LNCaP clone FGC (cell line): Measurements from ENCODE around the gene RNF223.

Source experiments
- DNase-seq: peaks from one replicate; pipeline ENCODE4 v3.0.0-alpha.2; 2011; ENCODE audit warnings: low read depth
- H3K4me3 ChIP-seq: 2 replicates; pipeline ENCODE4 v1.5.1; 2011; ENCODE audit warnings: mild to moderate bottlenecking, low read depth, low read length, control low read depth
- TF ChIP-seq, protein P1 (sequence below): IDR thresholded peaks from 2 replicates; pipeline ENCODE4 v1.5.1; 2012; ENCODE audit warnings: mild to moderate bottlenecking; ENCODE audit not compliant: control insufficient read depth, insufficient read depth; ENCODE audit errors: extremely low read depth

RNF223 gene

DNA sequence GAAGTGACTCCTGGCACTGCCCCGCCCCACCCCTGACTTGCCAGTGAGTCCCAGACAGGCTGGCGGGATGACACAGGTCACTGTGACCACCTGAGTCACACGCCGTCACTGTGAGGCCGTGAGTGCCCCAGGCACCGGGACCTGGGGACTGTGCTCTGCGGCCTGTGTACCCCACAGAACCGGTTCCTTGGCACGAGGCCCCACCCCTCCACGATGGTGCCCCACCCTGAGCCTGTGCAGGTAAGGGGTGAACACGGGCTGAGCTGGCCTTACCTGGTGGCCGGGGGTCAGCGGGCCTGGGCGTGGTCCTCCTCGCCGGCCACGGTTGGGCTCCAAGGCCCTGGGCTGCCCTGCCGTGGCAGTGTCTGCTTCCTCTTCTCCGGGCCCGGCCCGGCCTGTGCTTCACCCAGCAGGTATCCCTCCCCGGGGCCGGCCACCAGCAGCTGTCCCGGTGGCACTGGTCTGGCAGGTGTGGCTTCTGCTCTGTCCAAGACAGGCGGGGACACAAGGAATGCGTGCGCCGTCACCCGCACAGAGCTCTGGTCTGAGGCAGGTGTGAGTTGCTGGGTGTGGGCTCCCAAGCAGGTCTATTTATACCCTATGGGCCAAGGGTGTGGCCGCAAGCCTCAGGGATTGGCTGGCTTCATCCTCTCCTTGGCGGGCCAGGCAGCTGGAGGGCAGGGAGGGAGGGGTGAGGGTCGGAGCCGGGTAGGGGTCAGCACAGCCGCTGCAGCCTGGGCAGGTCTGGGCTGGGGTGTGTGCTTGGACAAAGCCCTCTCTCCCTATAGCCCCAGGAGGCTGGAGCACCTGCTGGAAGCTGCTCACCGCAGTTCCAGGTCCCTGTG is at the start of gene RNF223:
TSS of gene RNF223 (minus strand) at position 564 of the 845 bp plus-strand sequence. CDS start 1,740 bp downstream, outside the sequence.
- DNase-seq = peak; percentile 95
- H3K4me3 ChIP-seq = peak within 1 kb of the TSS; percentile 58
- TF ChIP-seq, protein P1, sequence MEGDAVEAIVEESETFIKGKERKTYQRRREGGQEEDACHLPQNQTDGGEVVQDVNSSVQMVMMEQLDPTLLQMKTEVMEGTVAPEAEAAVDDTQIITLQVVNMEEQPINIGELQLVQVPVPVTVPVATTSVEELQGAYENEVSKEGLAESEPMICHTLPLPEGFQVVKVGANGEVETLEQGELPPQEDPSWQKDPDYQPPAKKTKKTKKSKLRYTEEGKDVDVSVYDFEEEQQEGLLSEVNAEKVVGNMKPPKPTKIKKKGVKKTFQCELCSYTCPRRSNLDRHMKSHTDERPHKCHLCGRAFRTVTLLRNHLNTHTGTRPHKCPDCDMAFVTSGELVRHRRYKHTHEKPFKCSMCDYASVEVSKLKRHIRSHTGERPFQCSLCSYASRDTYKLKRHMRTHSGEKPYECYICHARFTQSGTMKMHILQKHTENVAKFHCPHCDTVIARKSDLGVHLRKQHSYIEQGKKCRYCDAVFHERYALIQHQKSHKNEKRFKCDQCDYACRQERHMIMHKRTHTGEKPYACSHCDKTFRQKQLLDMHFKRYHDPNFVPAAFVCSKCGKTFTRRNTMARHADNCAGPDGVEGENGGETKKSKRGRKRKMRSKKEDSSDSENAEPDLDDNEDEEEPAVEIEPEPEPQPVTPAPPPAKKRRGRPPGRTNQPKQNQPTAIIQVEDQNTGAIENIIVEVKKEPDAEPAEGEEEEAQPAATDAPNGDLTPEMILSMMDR = no peak

- TF ChIP-seq, protein P1 = no peak
- DNase-seq = no peak
Observed at GRCh38 chr1:1122981-1123480, 48.9 kb upstream of the RNF223 start.

GRCh38 chr1:1122078-1122811 is 48.1 kb upstream of the RNF223 start:
- DNase-seq = no peak
- peak overlapping the region; percentile 25; the same call in 1 of the 2 replicates for H3K4me3 ChIP-seq
- TF ChIP-seq, protein P1 = peak; percentile 93

More at GRCh38 chr1:1122981-1123480, 48.9 kb upstream of the RNF223 start:
- no peak overlapping the region for H3K4me3 ChIP-seq

- no peak for DNase-seq
- peak overlapping the region; percentile 25; the same call in 1 of the 2 replicates for H3K4me3 ChIP-seq
- TF ChIP-seq, protein P1 = no peak
Observed at GRCh38 chr1:1121611-1122077, 47.5 kb upstream of the RNF223 start.

DNA sequence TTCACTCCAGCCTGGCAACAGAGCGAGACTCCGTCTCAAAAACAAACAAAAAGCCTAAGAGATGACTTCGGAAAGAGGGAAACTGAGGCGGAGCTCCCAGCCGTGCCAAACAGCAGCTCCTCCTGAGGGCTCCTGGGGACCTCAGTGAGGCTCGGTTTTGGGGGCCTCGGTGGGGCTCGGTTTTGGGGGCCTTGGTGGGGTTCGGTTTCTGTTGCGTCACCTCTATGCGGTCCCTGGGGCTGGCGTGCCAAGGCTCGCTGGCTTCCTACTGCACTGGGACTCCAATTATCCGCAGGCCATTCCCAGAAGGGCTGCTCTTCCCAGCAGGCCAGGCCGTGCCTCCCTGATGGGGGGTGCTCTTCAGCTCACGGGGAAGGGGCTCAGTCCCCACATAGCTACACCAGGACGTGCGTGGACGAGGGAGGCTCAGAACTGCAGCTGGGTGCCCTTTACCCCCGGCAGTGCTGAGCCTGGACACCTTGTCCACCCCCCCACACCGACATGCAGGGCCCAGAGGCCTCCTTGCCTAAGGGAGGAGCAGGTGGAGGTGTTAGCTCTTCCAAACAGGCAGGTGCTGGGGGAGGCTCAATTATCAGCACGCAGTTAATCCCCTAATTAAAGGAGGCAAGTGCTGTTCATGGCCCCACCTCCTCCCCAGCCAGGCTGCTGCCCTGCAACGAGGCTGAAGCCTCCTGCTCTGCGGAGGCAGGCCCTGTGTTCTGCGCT is 46.9 kb upstream of the RNF223 start:
- H3K4me3 ChIP-seq = no peak overlapping the region
- no peak for DNase-seq
- TF ChIP-seq, protein P1 = no peak

DNA sequence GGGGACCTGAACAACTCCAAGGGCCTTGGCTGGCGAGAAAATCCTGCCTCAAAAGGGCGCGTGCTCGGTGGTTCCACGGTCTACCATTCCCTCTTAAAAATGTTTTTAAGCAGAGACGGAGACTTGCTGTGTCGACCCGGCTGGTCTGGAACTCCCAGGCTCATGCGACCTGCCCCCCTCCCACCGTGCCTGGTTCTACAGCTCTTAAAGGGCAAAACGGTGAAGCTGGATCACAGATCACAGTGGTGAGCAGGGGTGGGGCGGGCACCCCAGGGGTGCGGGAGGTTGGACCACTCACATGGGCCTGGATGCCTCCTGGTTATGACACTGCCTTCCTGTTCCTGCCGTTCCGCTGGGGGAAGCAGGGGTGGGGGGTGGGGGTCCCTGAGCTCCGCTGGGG is 46.0 kb upstream of the RNF223 start:
- DNase-seq = no peak
- H3K4me3 ChIP-seq = no peak overlapping the region
- TF ChIP-seq, protein P1 = no peak
